BLaER1 treated with 17β-estradiol and CSF1 and Interleukin-3, amounts not matched to agents 10 nM and 100 nM (cell line): Measurements from ENCODE around the gene GAL3ST3.

ENCODE experiments used
- H3K27ac ChIP-seq, 11 experiments: shearing (Covaris generic); formaldehyde crosslinking; 2 replicates each; pipeline ENCODE4 v1.8.1; 2022
- H3K27me3 ChIP-seq, 11 experiments: shearing (Covaris generic); formaldehyde crosslinking; 2 replicates each; pipeline ENCODE4 v1.8.1; 2022
- H3K36me3 ChIP-seq, 11 experiments: shearing (Covaris generic); formaldehyde crosslinking; 2 replicates each; pipeline ENCODE4 v1.8.1; 2022
- H3K4me1 ChIP-seq, 10 experiments: shearing (Covaris generic); formaldehyde crosslinking; 2 replicates each; pipeline ENCODE4 v1.8.1; 2022
- H3K4me2 ChIP-seq, 11 experiments: shearing (Covaris generic); formaldehyde crosslinking; 2 replicates each; pipeline ENCODE4 v1.8.1; 2022
- H3K4me3 ChIP-seq, 10 experiments: shearing (Covaris generic); formaldehyde crosslinking; 2 replicates each; pipeline ENCODE4 v1.8.1; 2022
- H3K9ac ChIP-seq, 11 experiments: shearing (Covaris generic); formaldehyde crosslinking; 2 replicates each; pipeline ENCODE4 v1.8.1; 2022
- H3K9me3 ChIP-seq, 11 experiments: shearing (Covaris generic); formaldehyde crosslinking; replicated peaks in 1 of 11; 2 replicates each; pipeline ENCODE4 v1.8.1; 2022
- H4K20me1 ChIP-seq, 11 experiments: shearing (Covaris generic); formaldehyde crosslinking; 2 replicates each; pipeline ENCODE4 v1.8.1; 2022
- Cebpa-rat ChIP-seq, 11 experiments: shearing (Covaris generic); IDR thresholded peaks; 2 replicates each; pipeline ENCODE4 v1.8.1; 2022

GAL3ST3 gene

DNA sequence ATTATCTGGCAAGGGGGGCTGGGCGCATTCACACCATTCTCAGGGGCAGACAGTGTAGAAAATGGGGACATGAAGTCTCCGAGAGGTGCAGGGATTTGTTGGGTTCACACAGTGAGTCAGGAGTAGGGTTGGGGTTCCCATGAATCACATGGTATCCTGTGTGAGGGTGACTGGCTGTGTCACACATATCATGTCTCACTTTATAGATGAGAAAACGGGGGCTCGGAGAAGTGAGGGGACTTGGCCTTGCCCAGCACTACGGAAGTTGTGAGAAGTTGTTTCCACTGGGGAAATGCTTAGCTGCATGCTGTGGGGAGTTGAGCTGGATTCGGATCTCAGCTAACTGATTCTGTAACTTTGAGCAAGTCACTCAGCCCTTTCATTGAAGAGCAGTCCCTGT, 4.2 kb downstream of the GAL3ST3 start:
- no peak overlapping the region for H3K4me3 ChIP-seq

DNA sequence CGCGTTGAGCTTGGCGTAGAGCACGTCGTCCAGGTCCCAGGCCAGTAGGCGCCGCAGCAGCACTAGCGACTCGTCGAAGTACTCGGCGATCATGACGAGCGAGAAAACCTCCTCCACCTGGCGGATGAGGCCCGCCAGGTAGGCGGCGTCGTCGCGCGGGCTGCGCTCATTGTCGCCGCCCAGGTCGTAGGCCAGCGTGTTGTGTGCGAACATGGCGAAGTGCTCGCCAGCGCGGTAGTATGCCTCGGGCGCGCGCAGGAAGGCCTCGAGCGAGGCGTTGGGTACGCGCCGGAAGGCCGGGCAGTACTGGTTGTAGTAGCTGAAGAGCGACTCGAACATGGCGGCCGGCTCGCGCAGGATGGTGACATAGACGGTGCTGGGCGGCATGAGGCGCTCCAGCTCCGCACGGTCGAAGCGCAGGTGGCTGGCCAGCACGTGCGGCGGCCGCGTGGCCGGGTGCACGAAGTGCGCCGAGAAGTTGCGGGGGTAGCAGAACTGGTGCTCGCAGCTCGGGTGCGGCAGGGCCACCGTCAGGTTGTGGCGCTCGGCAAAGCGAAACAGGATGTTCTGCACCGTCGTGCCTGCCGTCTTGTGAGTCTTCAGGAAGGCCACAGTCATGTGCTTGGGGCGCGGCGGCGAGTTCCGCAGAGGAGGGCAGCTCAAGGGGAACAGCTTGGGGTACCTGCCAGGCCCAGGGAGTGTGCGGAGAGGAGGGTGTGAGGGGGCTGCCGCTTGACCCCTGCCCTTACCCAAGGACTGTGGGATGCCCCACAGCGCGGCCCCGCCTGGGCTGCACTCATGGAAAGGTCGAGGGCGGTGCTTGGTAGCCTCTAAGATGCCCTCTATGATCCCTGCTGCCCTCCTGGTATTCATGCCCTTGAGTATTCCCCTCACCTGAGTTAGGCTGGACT, 5.7 kb downstream of the GAL3ST3 start:
- Histone ChIP-seq H3K9me3 (no peaks in the 10 kb centered on the region; a peak in 1 of 22 replicates), H3K27ac (no peak overlapping the region), H3K4me1 (peaks cover 5 to 12% (median 10%) of the 10 kb centered on the region in 10 experiments; a peak in 13 of 20 replicates), H3K4me3 (no peak overlapping the region), H3K36me3 (no peaks in the 10 kb centered on the region), H3K9ac (no peak overlapping the region), H3K4me2 (no peak overlapping the region), H4K20me1 (no peaks in the 10 kb centered on the region), H3K27me3 (no peaks in the 10 kb centered on the region; a peak in 1 of 22 replicates)
- TF ChIP-seq Cebpa-rat (IDR thresholded peaks at IDR 0.05): no peak

More for the DNA sequence above, 4.2 kb downstream of the GAL3ST3 start:
- H3K27ac ChIP-seq: no peak overlapping the region
- H4K20me1 ChIP-seq: no peaks in the 10 kb centered on the region
- H3K27me3 ChIP-seq: no peaks in the 10 kb centered on the region; a peak in 2 of 22 replicates
- peak overlapping the region in 7 of 11 experiments; percentile 17 to 52 (median 39); a peak in 7 of 22 replicates for H3K4me2 ChIP-seq
- no peaks in the 10 kb centered on the region for H3K36me3 ChIP-seq
- H3K9ac ChIP-seq: no peak overlapping the region
- TF ChIP-seq Cebpa-rat (IDR thresholded peaks at IDR 0.05): no peak
- no peaks in the 10 kb centered on the region; a peak in 1 of 22 replicates for H3K9me3 ChIP-seq
- peaks cover 6 to 22% (median 17%) of the 10 kb centered on the region in 10 experiments; a peak in 17 of 20 replicates for H3K4me1 ChIP-seq

DNA sequence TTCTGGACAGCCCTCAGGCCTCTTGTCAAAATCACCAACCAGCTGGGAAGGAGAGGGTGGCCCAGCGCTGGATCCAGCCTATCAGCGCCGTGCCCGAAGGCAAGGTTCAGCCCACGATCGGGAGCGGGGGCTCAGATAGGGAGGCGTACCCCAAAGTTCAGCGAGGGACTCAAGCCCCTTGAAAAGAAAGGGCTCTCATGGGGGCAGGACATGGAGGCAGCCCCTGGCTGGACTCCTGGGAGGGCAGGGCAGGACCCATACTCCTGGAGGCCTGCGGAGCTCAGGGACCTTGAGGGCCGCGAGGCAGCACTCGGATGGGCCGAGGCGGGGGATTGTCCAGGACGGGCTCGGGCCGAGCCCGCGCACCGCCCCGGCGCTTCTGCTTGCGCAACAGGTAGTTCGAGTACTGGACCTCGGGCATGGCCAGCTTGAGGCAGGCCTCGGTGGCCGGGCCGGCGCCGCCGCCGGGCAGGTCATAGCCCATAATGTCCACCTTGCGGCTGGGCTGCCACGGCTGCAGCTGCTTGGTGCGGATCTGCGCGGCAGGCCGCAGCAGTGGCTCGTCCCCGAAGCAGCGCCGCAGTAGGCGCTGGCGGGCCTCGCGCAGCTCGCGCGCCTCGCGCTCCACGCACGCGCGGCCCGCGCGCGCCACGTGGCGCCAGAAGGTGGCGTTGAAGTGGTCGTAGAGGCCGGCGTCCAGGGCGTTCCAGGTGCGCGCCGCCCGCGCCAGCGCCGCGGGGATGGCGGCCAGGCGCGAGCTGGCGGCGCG, 6.5 kb downstream of the GAL3ST3 start:
- no peak overlapping the region for H3K27ac ChIP-seq
- H3K36me3 ChIP-seq: no peaks in the 10 kb centered on the region
- no peak overlapping the region for H3K9ac ChIP-seq
- H3K4me3 ChIP-seq: no peak overlapping the region
- no peaks in the 10 kb centered on the region for H3K27me3 ChIP-seq
- no peak overlapping the region for H3K4me2 ChIP-seq
- no peaks in the 10 kb centered on the region for H4K20me1 ChIP-seq
- no peaks in the 10 kb centered on the region; a peak in 3 of 22 replicates for H3K9me3 ChIP-seq
- 0 out of 22 replicates have a peak, but pooled peaks of 3 of the 11 experiments have one; percentile 7 to 32 (median 9) for TF ChIP-seq Cebpa-rat (IDR thresholded peaks at IDR 0.05)
- H3K4me1 ChIP-seq: peaks cover 5 to 12% (median 10%) of the 10 kb centered on the region in 10 experiments; a peak in 13 of 20 replicates

DNA sequence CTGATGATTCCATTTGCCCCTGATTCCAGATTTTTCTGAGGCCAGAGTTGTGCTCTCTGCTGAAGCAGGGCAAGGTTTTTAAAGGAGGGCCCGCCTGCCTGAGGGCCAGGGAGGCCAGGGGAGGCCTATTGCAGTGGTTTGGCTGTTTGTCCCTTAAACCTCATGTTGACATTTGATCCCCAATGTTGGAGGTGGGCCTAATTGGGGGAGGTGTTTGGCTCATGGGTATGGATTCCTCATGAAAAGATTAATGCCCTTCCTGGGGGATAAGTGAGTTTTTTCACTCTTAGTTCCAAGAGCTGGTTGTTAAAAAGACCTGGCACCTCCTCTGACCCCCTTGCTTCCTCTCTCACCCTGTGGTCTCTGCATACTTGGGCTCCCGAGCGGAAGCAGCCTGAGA, 9.2 kb downstream of the GAL3ST3 start:
- no peak overlapping the region for H3K4me3 ChIP-seq
- no peak for TF ChIP-seq Cebpa-rat (IDR thresholded peaks at IDR 0.05)
- H3K27me3 ChIP-seq: no peaks in the 10 kb centered on the region
- H4K20me1 ChIP-seq: no peaks in the 10 kb centered on the region
- no peak overlapping the region for H3K27ac ChIP-seq
- peaks cover 0 to 2% (median under 1%) of the 10 kb centered on the region in 10 experiments; a peak in 4 of 20 replicates for H3K4me1 ChIP-seq
- H3K4me2 ChIP-seq: no peak overlapping the region
- no peaks in the 10 kb centered on the region for H3K36me3 ChIP-seq
- H3K9ac ChIP-seq: no peak overlapping the region
- peaks cover 7 to 16% (median 10%) of the 10 kb centered on the region in 11 experiments; a peak in 14 of 22 replicates for H3K9me3 ChIP-seq

GRCh38 chr11:66037327-66037726, 11.6 kb downstream of the GAL3ST3 start:
- TF ChIP-seq Cebpa-rat (IDR thresholded peaks at IDR 0.05): no peak
- Histone ChIP-seq H3K4me2 (no peak overlapping the region), H3K4me1 (no peaks in the 10 kb centered on the region), H3K36me3 (no peaks in the 10 kb centered on the region), H3K27me3 (no peaks in the 10 kb centered on the region), H3K9ac (no peak overlapping the region), H3K27ac (no peak overlapping the region), H4K20me1 (no peaks in the 10 kb centered on the region), H3K9me3 (peaks cover 7 to 16% (median 10%) of the 10 kb centered on the region in 11 experiments; a peak in 14 of 22 replicates), H3K4me3 (no peak overlapping the region)

- no peak overlapping the region for H3K4me3 ChIP-seq
- no peaks in the 10 kb centered on the region for H3K36me3 ChIP-seq
- H3K27me3 ChIP-seq: no peaks in the 10 kb centered on the region
- no peak overlapping the region for H3K4me2 ChIP-seq
- H4K20me1 ChIP-seq: no peaks in the 10 kb centered on the region
- no peaks in the 10 kb centered on the region for H3K4me1 ChIP-seq
- no peak overlapping the region for H3K27ac ChIP-seq
- TF ChIP-seq Cebpa-rat (IDR thresholded peaks at IDR 0.05): no peak
- H3K9ac ChIP-seq: no peak overlapping the region
- peaks cover 7 to 16% (median 10%) of the 10 kb centered on the region in 11 experiments; a peak in 14 of 22 replicates for H3K9me3 ChIP-seq
Observed at GRCh38 chr11:66036334-66036710, 12.6 kb downstream of the GAL3ST3 start.

- H3K4me1 ChIP-seq: no peaks in the 10 kb centered on the region
- H3K27ac ChIP-seq: no peak overlapping the region
- H3K4me3 ChIP-seq: no peak overlapping the region
- H3K9me3 ChIP-seq: peaks cover 7 to 16% (median 10%) of the 10 kb centered on the region in 11 experiments; a peak in 14 of 22 replicates
- no peak overlapping the region for H3K9ac ChIP-seq
- H3K27me3 ChIP-seq: no peaks in the 10 kb centered on the region
- H3K4me2 ChIP-seq: no peak overlapping the region
- H3K36me3 ChIP-seq: no peaks in the 10 kb centered on the region
- H4K20me1 ChIP-seq: no peaks in the 10 kb centered on the region
- TF ChIP-seq Cebpa-rat (IDR thresholded peaks at IDR 0.05): no peak
Observed at GRCh38 chr11:66035653-66036333, 13.2 kb downstream of the GAL3ST3 start.

GRCh38 chr11:66032957-66033735, 15.8 kb downstream of the GAL3ST3 start:
- Histone ChIP-seq H4K20me1 (no peaks in the 10 kb centered on the region), H3K27ac (no peak overlapping the region), H3K36me3 (no peaks in the 10 kb centered on the region), H3K27me3 (no peaks in the 10 kb centered on the region), H3K4me3 (no peak overlapping the region), H3K9ac (no peak overlapping the region), H3K4me1 (no peaks in the 10 kb centered on the region), H3K9me3 (peaks cover 7 to 16% (median 10%) of the 10 kb centered on the region in 11 experiments; a peak in 14 of 22 replicates), H3K4me2 (no peak overlapping the region)
- no peak for TF ChIP-seq Cebpa-rat (IDR thresholded peaks at IDR 0.05)
